Transverse colon (tissue), 4 donors: ENCODE measurements around the gene ATP1B2. TPM values are rescaled to one million over a fixed set of nuclear protein-coding genes. Genes with fewer than 3 reads are reported as not detected.
A peak's percentile ranks its signal among the peaks of the same experiment; 100 is the strongest.

Source experiments
- DNase-seq: peaks from one replicate; pipeline ENCODE4 v3.0.0-alpha.2; 2019
- H3K27ac ChIP-seq, 4 donors: fragments of 200-600 bp; sonication (generic); 2 replicates each; pipeline ENCODE4 v1.5.1; 2016 to 2018; ENCODE audit warnings: inconsistent platforms in 4 of 4
- H3K27me3 ChIP-seq: fragments of 200-600 bp; sonication (generic); 2 replicates; pipeline ENCODE4 v1.5.1; 2017; ENCODE audit warnings: inconsistent platforms
- H3K36me3 ChIP-seq, 4 donors: fragments of 200-600 bp; sonication (generic); 2 replicates each; pipeline ENCODE4 v1.5.1; 2017 to 2019; ENCODE audit warnings: inconsistent platforms in 4 of 4
- H3K4me1 ChIP-seq, 4 donors: fragments of 200-600 bp; sonication (generic); 2 replicates each; pipeline ENCODE4 v1.5.1; 2017 to 2020; ENCODE audit warnings: inconsistent platforms in 4 of 4
- H3K4me3 ChIP-seq, 4 donors: fragments of 200-600 bp; sonication (generic); 1 replicate in 1 of 4; 2 replicates in 3 of 4; pipeline versions ENCODE4 v1.5.1 to v1.6.1; 2017 to 2019; ENCODE audit warnings: inconsistent platforms in 4 of 4
- H3K9me3 ChIP-seq, 2 donors: fragments of 200-600 bp; sonication (generic); 2 replicates each; pipeline ENCODE4 v1.5.1; 2017 to 2019; ENCODE audit warnings: inconsistent platforms in 2 of 2
- CTCF ChIP-seq, 5 experiments: fragments of 200-600 bp in 3 of 5; fragments of 450-650 bp in 2 of 5; sonication (generic) in 3 of 5; IDR thresholded peaks; 1 replicate in 2 of 5; 2 replicates in 3 of 5; pipeline ENCODE4 v1.5.1; 2016 to 2017; ENCODE audit warnings: antibody characterized with exemption in 5 of 5, inconsistent platforms in 3 of 5, mild to moderate bottlenecking in 2 of 5, moderate library complexity in 1 of 5
- EP300 ChIP-seq: sonication (generic); formaldehyde crosslinking; IDR thresholded peaks from one replicate; pipeline ENCODE4 v1.6.1; 2017; ENCODE audit warnings: antibody characterized with exemption, low read depth
- POLR2A ChIP-seq: fragments of 450-650 bp; IDR thresholded peaks from one replicate; pipeline ENCODE4 v1.6.1; 2016; ENCODE audit warnings: antibody characterized with exemption, mild to moderate bottlenecking, moderate library complexity
- POLR2AphosphoS5 ChIP-seq, 3 donors: sonication (generic); formaldehyde crosslinking; IDR thresholded peaks; one replicate each; pipeline ENCODE4 v1.6.1; 2016; ENCODE audit warnings: antibody characterized with exemption in 3 of 3
- WGBS, 2 donors: methylation state at CpG; one replicate each; pipeline ENCODE4 v1.1.5; 2018; ENCODE audit warnings: low coverage in 1 of 2; 5-methylcytosine and 5-hydroxymethylcytosine counted together
- in situ Hi-C, 4 donors: fragments of 200-750 bp; cut with MboI; loops; one replicate each; pipeline versions ENCODE4 v1.15.0 to v1.15.1; 2017; ENCODE audit warnings: low sequenced_read_pairs in 3 of 4, low pct_ligation_motif_present in 1 of 4, low pct_unique_long_range_greater_than_20kb in 1 of 4
- intact Hi-C: fragments of 100-400 bp; cut with DNase I; formaldehyde crosslinking; loops from one replicate; pipeline ENCODE4 v1.15.1; 2023; ENCODE audit warnings: low total_unique reads
- total RNA-seq, 4 donors: library from RNA; depleted of rRNA; stranded (reverse); fragments of >200 nt; gene quantifications; one replicate each; pipeline ENCODE4 v1.1.0, GENCODE V29; 2016

Gene ATP1B2
- total RNA-seq, 4 donors from 2014 or later: 0.40 to 20.6 (median 2.3) TPM

- no peaks in the 10 kb centered on the region for H3K9me3 ChIP-seq
- DNase-seq: no peak
- no peak overlapping the region for H3K4me3 ChIP-seq
- in situ Hi-C loops: no loop called here
- H3K36me3 ChIP-seq: peaks cover 0 to 13% (median 0%) of the 10 kb centered on the region in 4 donors
- intact Hi-C loops: no loop called here
- no peak for TF ChIP-seq CTCF (IDR thresholded peaks at IDR 0.05)
- TF ChIP-seq EP300: no peak
- no peak for TF ChIP-seq POLR2AphosphoS5 (IDR thresholded peaks at IDR 0.05)
- TF ChIP-seq POLR2A: no peak
- peaks cover 9 to 20% (median 12%) of the 10 kb centered on the region in 4 donors for H3K4me1 ChIP-seq
- H3K27me3 ChIP-seq: peaks cover 35% of the 10 kb centered on the region
- no peak overlapping the region for H3K27ac ChIP-seq
- WGBS, 2 donors: 90 to 98% methylated on average over 8 to 14 of the region's 14 CpGs
These were observed 51.0 kb downstream of the ATP1B2 start for GRCh38 chr17:7701681-7702080.

- Histone ChIP-seq H3K4me3 (no peak overlapping the region), H3K27me3 (peaks cover 46% of the 10 kb centered on the region), H3K9me3 (no peaks in the 10 kb centered on the region), H3K36me3 (peaks cover 0 to 13% (median 0%) of the 10 kb centered on the region in 4 donors), H3K4me1 (peaks cover 9 to 20% (median 12%) of the 10 kb centered on the region in 4 donors), H3K27ac (no peak overlapping the region)
- intact Hi-C loops (no loop called here), in situ Hi-C loops (no loop called here)
- WGBS, 2 donors: 98% methylated on average over 8 of the region's 13 CpGs; no CpG with 5 or more reads in 1 of the 2 donors
- DNase-seq: no peak
- TF ChIP-seq EP300: no peak
- TF ChIP-seq POLR2A: no peak
- TF ChIP-seq CTCF (IDR thresholded peaks at IDR 0.05): no peak
- TF ChIP-seq POLR2AphosphoS5 (IDR thresholded peaks at IDR 0.05): no peak
These were observed 52.0 kb downstream of the ATP1B2 start for GRCh38 chr17:7702776-7703175.

- in situ Hi-C loops: no loop called here
- no peak for DNase-seq
- intact Hi-C loops: no loop called here
- H3K27ac ChIP-seq: no peak overlapping the region
- peaks cover 51% of the 10 kb centered on the region for H3K27me3 ChIP-seq
- TF ChIP-seq POLR2A (no peak), CTCF (IDR thresholded peaks at IDR 0.05) (no peak), POLR2AphosphoS5 (IDR thresholded peaks at IDR 0.05) (no peak), EP300 (no peak)
- H3K4me3 ChIP-seq: no peak overlapping the region
- 60% methylated on average over 24 of the region's 24 CpGs; no CpG with 5 or more reads in 1 of the 2 donors for WGBS, 2 donors
- H3K4me1 ChIP-seq: peaks cover 9 to 20% (median 12%) of the 10 kb centered on the region in 4 donors
- H3K9me3 ChIP-seq: no peaks in the 10 kb centered on the region
- peaks cover 0 to 13% (median 0%) of the 10 kb centered on the region in 4 donors for H3K36me3 ChIP-seq
These were observed 53.1 kb downstream of the ATP1B2 start for GRCh38 chr17:7703584-7704479.

GRCh38 chr17:7704601-7705268 lies 54.0 kb downstream of the ATP1B2 start, which contains the start of gene EFNB3:
EFNB3 (plus strand) TSS chr17:7705202; CDS start chr17:7705599, 397 bp downstream.
- no peak within 1 kb of the TSS for H3K27ac ChIP-seq
- in situ Hi-C loops: no loop called here

More at GRCh38 chr17:7704601-7705268, 54.0 kb downstream of the ATP1B2 start, which contains the start of gene EFNB3:
- no peak for DNase-seq
- peaks cover 0 to 13% (median 0%) of the 10 kb centered on the region in 4 donors for H3K36me3 ChIP-seq
- 4% methylated on average over 41 of the region's 45 CpGs; no CpG with 5 or more reads in 1 of the 2 donors for WGBS, 2 donors
- TF ChIP-seq POLR2A (no peak), CTCF (IDR thresholded peaks at IDR 0.05) (no peak), EP300 (no peak), POLR2AphosphoS5 (IDR thresholded peaks at IDR 0.05) (no peak)
- H3K27me3 ChIP-seq: peaks cover 55% of the 10 kb centered on the region
- peak within 1 kb of the TSS; percentile 3 to 48 (median 22) for H3K4me3 ChIP-seq
- peaks cover 9 to 20% (median 12%) of the 10 kb centered on the region in 4 donors for H3K4me1 ChIP-seq
- no peaks in the 10 kb centered on the region for H3K9me3 ChIP-seq
- intact Hi-C loops: no loop called here
